Gastroesophageal sphincter (tissue), 4 donors: Measurements from ENCODE around the gene MYG1. TPM values are rescaled to one million over a fixed set of nuclear protein-coding genes. Genes with fewer than 3 reads are reported as not detected.

Experiments
- ATAC-seq: fragments of 150-250 bp; one replicate; pipeline ENCODE4 v1.9.1; 2016; ENCODE audit warnings: mild to moderate bottlenecking, moderate library complexity
- H3K27ac ChIP-seq, 4 donors: fragments of 200-600 bp; sonication (generic) in 3 of 4; 1 replicate in 3 of 4; 2 replicates in 1 of 4; pipeline ENCODE4 v1.5.1; 2016 to 2019
- H3K27me3 ChIP-seq: fragments of 200-600 bp; sonication (generic); one replicate; pipeline ENCODE4 v1.5.1; 2019
- H3K36me3 ChIP-seq, 2 donors: fragments of 200-600 bp; sonication (generic); one replicate each; pipeline ENCODE4 v1.5.1; 2019; ENCODE audit warnings: control low read depth in 1 of 2
- H3K4me1 ChIP-seq, 3 donors: fragments of 200-600 bp; sonication (generic); 1 replicate in 2 of 3; 2 replicates in 1 of 3; pipeline ENCODE4 v1.5.1; 2016 to 2019; ENCODE audit warnings: control low read depth in 2 of 3
- H3K4me3 ChIP-seq, 2 donors: fragments of 200-600 bp; sonication (generic); one replicate each; pipeline ENCODE4 v1.5.1; 2019; ENCODE audit warnings: mild to moderate bottlenecking in 1 of 2, moderate library complexity in 1 of 2
- H3K9me3 ChIP-seq, 3 donors: fragments of 200-600 bp; sonication (generic); one replicate each; pipeline ENCODE4 v1.5.1; 2017 to 2019; ENCODE audit warnings: control low read depth in 2 of 3
- CTCF ChIP-seq, 4 experiments: fragments of 200-600 bp in 2 of 4; fragments of 450-650 bp in 2 of 4; sonication (generic) in 1 of 4; IDR thresholded peaks; one replicate each; pipeline ENCODE4 v1.5.1; 2017 to 2019; ENCODE audit warnings: antibody characterized with exemption in 4 of 4, mild to moderate bottlenecking in 2 of 4, moderate library complexity in 2 of 4
- EP300 ChIP-seq: sonication (generic); formaldehyde crosslinking; IDR thresholded peaks from one replicate; pipeline ENCODE4 v1.6.1; 2017; ENCODE audit warnings: antibody characterized with exemption, mild to moderate bottlenecking
- POLR2A ChIP-seq, 2 donors: fragments of 450-650 bp; IDR thresholded peaks; one replicate each; pipeline ENCODE4 v1.6.1; 2017; ENCODE audit warnings: antibody characterized with exemption in 2 of 2, mild to moderate bottlenecking in 2 of 2, moderate library complexity in 1 of 2
- POLR2AphosphoS5 ChIP-seq: sonication (generic); formaldehyde crosslinking; IDR thresholded peaks from one replicate; pipeline ENCODE4 v1.6.1; 2017; ENCODE audit warnings: antibody characterized with exemption
- WGBS, 2 donors: methylation state at CpG; one replicate each; pipeline ENCODE4 v1.1.5; 2018; ENCODE audit warnings: low coverage in 1 of 2; 5-methylcytosine and 5-hydroxymethylcytosine counted together
- total RNA-seq, 4 donors: library from RNA; depleted of rRNA; stranded (reverse); fragments of >200 nt; gene quantifications; one replicate each; pipeline ENCODE4 v1.1.0, GENCODE V29; 2016

MYG1 gene
- total RNA-seq, 4 donors from 2014 or later: 40.9 to 49.2 (median 46.3) TPM

DNA sequence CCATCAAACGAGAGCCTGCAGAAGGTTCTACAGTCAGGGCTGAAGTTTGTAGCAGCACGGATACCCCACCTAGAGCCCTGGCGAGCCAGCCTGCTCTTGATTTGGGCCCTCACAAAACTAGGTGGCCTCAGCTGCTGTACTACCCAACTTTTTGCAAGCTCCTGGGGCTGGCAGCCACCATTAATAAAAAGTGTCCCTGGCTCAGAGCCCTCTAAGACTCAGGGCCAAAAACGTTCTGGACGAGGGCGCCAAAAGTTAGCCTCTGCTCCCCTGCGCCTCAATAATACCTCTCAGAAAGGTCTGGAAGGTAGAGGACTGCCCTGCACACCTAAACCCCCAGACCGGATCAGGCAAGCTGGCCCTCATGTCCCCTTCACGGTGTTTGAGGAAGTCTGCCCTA, 13.0 kb upstream of the MYG1 start:
- H3K27me3 ChIP-seq: no peaks in the 10 kb centered on the region
- H3K36me3 ChIP-seq: no peaks in the 10 kb centered on the region
- H3K4me3 ChIP-seq: no peak overlapping the region
- H3K4me1 ChIP-seq: peaks cover 0 to 3% (median 0%) of the 10 kb centered on the region in 3 donors
- WGBS, 2 donors: 100% methylated on average over 1 of the region's 9 CpGs
- TF ChIP-seq CTCF (IDR thresholded peaks at IDR 0.05): no peak
- TF ChIP-seq POLR2A (IDR thresholded peaks at IDR 0.05): no peak
- TF ChIP-seq POLR2AphosphoS5: no peak
- no peak for TF ChIP-seq EP300
- no peak overlapping the region for H3K27ac ChIP-seq
- no peak for ATAC-seq
- no peaks in the 10 kb centered on the region for H3K9me3 ChIP-seq

DNA sequence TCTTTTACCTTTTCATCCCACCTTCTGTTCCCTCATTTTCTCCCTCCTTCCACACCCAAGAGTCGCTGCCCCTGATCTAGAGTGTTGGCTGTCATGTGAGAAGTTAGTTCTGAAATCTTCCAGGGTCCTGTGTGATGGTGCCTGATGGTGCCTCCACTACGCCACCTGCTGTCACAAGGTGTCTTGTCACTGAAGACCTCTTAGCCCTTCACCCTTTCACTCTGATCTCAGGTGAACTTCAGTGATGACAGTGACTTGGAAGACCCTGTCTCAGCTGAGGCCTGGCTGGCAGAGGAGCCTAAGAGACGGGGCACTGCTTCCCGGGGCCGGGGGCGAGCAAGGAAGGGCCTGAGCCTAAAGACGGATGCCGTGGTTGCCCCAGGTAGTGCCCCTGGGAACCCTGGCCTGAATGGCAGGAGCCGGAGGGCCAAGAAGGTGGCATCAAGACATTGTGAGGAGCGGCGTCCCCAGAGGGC, 11.7 kb upstream of the MYG1 start:
- WGBS, 2 donors: 80 to 90% methylated on average over 2 to 11 of the region's 11 CpGs
- TF ChIP-seq CTCF (IDR thresholded peaks at IDR 0.05) (peak in 3 of 4 experiments; percentile 70 to 79 (median 75)), POLR2AphosphoS5 (no peak)
- Histone ChIP-seq H3K4me3 (no peak overlapping the region), H3K4me1 (peaks cover 0 to 3% (median 0%) of the 10 kb centered on the region in 3 donors), H3K27me3 (no peaks in the 10 kb centered on the region), H3K9me3 (no peaks in the 10 kb centered on the region), H3K36me3 (no peaks in the 10 kb centered on the region), H3K27ac (no peak overlapping the region)
- peak; percentile 64 for ATAC-seq

- 71 to 85% methylated on average over 4 to 6 of the region's 6 CpGs for WGBS, 2 donors
- TF ChIP-seq CTCF (IDR thresholded peaks at IDR 0.05): no peak
- no peak for TF ChIP-seq POLR2AphosphoS5
- no peak for TF ChIP-seq EP300
- no peak for TF ChIP-seq POLR2A (IDR thresholded peaks at IDR 0.05)
- peaks cover 0 to 3% (median 0%) of the 10 kb centered on the region in 3 donors for H3K4me1 ChIP-seq
- no peak for ATAC-seq
- H3K36me3 ChIP-seq: no peaks in the 10 kb centered on the region
- H3K9me3 ChIP-seq: no peaks in the 10 kb centered on the region
- no peaks in the 10 kb centered on the region for H3K27me3 ChIP-seq
- H3K27ac ChIP-seq: no peak overlapping the region
- no peak overlapping the region for H3K4me3 ChIP-seq
Measured at GRCh38 chr12:53288322-53288721, 11.2 kb upstream of the MYG1 start.

GRCh38 chr12:53289891-53290290, 9.6 kb upstream of the MYG1 start:
- H3K27ac ChIP-seq: no peak overlapping the region
- TF ChIP-seq POLR2AphosphoS5 (no peak), EP300 (no peak), CTCF (IDR thresholded peaks at IDR 0.05) (no peak), POLR2A (IDR thresholded peaks at IDR 0.05) (no peak)
- H3K4me3 ChIP-seq: no peak overlapping the region
- 60 to 87% methylated on average over 2 to 3 of the region's 4 CpGs for WGBS, 2 donors
- H3K4me1 ChIP-seq: peaks cover 0 to 10% (median 4%) of the 10 kb centered on the region in 3 donors
- ATAC-seq: no peak
- no peaks in the 10 kb centered on the region for H3K9me3 ChIP-seq
- H3K36me3 ChIP-seq: no peaks in the 10 kb centered on the region
- H3K27me3 ChIP-seq: no peaks in the 10 kb centered on the region

DNA sequence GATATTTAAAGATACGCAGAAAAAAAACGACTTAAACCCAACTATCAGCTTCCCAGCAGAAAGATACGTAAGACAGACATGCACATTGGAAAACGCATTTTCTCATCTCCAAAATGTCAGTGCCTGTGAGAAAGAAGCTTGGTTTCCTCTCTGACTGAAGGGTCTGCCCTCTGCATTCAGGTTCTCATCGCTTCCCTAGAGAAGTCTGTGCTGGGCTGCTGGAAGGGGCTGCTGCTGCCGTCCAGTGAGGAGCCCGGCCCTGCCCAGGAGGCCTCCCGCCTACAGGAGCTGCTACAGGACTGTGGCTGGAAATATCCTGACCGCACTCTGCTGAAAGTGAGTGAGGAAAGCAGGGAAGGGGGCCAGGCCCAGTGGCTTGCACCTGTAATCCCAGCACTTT, 8.8 kb upstream of the MYG1 start:
- Histone ChIP-seq H3K4me3 (no peak overlapping the region), H3K4me1 (peaks cover 0 to 13% (median 5%) of the 10 kb centered on the region in 3 donors), H3K36me3 (no peaks in the 10 kb centered on the region), H3K27ac (no peak overlapping the region), H3K27me3 (no peaks in the 10 kb centered on the region), H3K9me3 (no peaks in the 10 kb centered on the region)
- no peak for ATAC-seq
- 80% methylated on average over 1 of the region's 9 CpGs; no CpG with 5 or more reads in 1 of the 2 donors for WGBS, 2 donors
- no peak for TF ChIP-seq EP300
- no peak for TF ChIP-seq POLR2AphosphoS5
- no peak for TF ChIP-seq CTCF (IDR thresholded peaks at IDR 0.05)
- no peak for TF ChIP-seq POLR2A (IDR thresholded peaks at IDR 0.05)
